ENCODE data around the gene PDGFC.

PDGFC gene

DNA sequence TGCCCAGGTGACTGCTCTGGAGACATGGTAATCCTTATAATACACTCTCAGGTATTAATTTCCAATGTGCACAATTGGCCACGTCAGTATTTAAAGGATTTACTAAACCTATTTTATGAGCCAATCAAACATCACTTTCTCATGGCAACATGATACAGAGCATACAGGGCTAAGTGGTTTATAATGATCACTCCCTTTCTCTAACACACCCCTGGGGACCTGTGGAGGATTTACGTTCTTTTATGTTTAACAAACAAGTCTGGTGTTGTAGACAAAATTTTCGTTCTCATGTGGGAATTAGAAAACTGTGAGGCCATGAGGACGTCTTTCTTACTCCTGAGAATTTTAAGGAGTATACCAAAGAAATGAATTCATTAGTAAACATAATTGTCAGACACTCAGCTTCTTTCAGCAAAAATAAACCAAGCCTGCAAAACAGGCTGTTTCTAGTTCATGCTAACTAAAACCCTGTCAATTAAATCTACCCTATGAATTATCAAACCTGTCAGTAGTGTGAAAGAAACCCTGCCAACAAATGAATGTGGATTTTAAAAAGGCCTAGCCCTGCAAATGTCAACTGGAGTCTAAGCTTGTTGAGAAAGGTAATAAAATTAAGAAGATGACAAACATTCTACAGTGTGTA, 155.8 kb downstream of the PDGFC start:
- DNase-seq (ENCODE audit: low read depth): no peak
- TF ChIP-seq, protein P1, sequence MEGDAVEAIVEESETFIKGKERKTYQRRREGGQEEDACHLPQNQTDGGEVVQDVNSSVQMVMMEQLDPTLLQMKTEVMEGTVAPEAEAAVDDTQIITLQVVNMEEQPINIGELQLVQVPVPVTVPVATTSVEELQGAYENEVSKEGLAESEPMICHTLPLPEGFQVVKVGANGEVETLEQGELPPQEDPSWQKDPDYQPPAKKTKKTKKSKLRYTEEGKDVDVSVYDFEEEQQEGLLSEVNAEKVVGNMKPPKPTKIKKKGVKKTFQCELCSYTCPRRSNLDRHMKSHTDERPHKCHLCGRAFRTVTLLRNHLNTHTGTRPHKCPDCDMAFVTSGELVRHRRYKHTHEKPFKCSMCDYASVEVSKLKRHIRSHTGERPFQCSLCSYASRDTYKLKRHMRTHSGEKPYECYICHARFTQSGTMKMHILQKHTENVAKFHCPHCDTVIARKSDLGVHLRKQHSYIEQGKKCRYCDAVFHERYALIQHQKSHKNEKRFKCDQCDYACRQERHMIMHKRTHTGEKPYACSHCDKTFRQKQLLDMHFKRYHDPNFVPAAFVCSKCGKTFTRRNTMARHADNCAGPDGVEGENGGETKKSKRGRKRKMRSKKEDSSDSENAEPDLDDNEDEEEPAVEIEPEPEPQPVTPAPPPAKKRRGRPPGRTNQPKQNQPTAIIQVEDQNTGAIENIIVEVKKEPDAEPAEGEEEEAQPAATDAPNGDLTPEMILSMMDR (IDR thresholded peaks at IDR 0.05; ENCODE audit: low read length, missing control alignments): no peak

DNA sequence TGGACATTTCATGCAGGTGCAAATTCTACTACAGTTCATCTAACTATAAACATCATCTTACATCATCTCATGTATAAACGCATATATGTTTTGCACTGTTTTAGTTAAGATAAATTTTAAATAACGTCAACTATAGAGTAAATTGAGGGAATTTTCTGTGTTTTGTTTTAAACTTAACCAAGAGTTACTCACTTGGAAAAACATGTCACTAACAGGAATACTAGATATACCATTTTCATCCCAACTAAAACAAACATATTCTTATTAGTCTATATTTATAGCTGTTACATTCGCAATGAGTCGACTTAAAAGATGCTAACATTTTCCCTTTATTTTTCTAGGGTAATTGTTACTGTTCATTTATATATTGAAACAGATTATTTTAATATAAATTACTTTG, 159.6 kb downstream of the PDGFC start:
- TF ChIP-seq, protein P1 (IDR thresholded peaks at IDR 0.05; ENCODE audit: low read length, missing control alignments): no peak
- no peak for DNase-seq (ENCODE audit: low read depth)
- H3K4me3 ChIP-seq (replicated peaks; ENCODE audit: low read depth, low read length): no peak overlapping the region

More for the DNA sequence above, 155.8 kb downstream of the PDGFC start:
- H3K4me3 ChIP-seq (replicated peaks; ENCODE audit: low read depth, low read length): no peak overlapping the region

DNA sequence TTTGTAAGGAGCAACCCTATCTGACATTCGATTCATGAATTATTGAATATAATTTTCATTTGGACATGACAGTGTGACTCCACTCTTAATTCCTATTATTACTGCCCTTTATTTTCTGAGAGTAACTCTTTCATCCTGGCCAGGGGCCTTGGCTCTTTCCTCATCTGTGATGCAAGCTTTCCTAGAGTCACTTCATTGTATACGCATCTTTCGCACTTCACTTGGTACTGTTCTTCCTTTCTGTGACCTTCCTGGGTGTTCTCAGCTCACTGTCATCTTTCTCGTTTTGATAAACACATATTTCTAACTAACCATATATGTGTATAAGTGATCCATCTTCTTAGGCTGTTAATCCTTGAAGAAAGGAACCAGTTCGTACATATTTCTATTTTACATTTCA, 160.3 kb downstream of the PDGFC start:
- no peak for DNase-seq (ENCODE audit: low read depth)
- TF ChIP-seq, protein P1 (IDR thresholded peaks at IDR 0.05; ENCODE audit: low read length, missing control alignments): no peak
- no peak overlapping the region for H3K4me3 ChIP-seq (replicated peaks; ENCODE audit: low read depth, low read length)

DNA sequence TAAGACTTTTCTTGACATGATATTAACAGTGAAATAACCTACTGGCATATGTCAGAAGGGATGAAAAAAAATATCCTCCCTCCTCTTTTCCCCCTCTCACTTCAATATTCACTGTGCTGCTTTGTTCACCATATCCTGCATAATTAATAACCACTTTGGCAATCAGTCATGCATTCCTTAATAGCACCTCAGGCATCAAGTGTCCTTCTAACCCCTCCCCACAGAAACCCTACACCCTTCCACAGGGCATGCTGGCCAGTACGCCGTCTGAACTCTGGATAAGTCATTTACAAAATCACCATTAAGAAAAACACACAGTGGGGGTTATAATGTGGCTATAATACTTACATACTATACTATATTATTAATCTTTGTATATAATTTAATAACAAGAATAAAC, 165.9 kb downstream of the PDGFC start:
- no peak for DNase-seq (ENCODE audit: low read depth)
- TF ChIP-seq, protein P1 (IDR thresholded peaks at IDR 0.05; ENCODE audit: low read length, missing control alignments): no peak
- H3K4me3 ChIP-seq (replicated peaks; ENCODE audit: low read depth, low read length): no peak overlapping the region

DNA sequence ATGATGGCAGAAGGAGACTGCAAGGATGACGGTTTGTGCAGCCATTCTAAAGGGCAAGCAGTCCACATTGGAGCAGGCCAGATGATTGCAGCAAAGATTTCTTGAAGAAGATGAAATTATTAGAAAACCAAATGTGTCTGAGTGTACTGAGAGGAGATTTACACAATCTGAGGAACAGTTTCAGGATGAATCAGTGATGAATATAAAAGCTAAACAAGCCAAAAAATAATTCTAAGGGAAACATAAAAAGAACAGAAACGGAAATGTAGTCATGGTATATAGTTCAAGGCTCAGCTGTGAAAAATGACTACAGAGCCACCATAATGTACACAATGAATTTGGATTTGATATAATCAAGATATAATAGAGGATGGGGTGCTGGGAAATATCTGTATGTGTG, 168.5 kb downstream of the PDGFC start:
- no peak for DNase-seq (ENCODE audit: low read depth)
- TF ChIP-seq, protein P1 (IDR thresholded peaks at IDR 0.05; ENCODE audit: low read length, missing control alignments): no peak
- no peak overlapping the region for H3K4me3 ChIP-seq (replicated peaks; ENCODE audit: low read depth, low read length)

DNA sequence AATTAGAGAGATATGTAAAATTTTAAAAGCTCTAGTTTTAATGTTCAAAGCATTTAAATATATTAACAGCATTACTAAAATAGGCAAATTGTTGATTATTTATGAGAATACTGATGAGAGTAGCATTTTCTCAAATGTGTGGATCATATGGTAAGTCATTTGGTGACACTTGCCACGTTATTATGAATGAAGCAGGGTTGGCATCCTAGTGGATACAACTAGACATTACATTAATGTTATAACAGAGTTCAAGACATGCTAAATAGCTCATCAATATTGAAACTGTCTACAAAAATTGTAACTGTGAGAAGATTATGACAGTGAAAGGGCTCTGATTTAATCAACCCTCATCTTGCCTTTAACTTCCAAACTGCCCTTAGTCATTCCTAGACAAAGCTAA, 171.1 kb downstream of the PDGFC start:
- H3K4me3 ChIP-seq (replicated peaks; ENCODE audit: low read depth, low read length): no peak overlapping the region
- TF ChIP-seq, protein P1 (IDR thresholded peaks at IDR 0.05; ENCODE audit: low read length, missing control alignments): no peak
- no peak for DNase-seq (ENCODE audit: low read depth)

DNA sequence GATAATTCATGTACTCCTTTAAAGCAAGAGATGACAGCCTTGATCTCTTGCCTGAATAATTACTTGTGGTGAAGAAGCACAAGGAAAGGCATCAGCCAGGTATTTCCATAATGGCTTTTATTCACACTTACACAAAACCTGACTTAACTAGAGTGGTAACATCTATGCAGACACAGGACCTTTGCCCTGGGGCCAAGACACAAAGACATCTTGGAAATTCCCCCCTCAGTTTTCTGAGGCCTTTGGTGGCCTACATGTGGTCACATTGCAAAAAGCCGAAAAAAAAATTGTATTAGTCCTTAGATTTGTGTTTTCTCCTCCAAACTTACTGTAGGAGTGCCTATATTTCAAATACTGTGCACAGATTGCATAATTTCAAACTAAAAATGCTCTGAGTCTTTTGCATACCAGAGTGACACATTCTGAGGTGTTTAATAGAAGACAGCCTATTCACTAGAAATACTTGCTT, 172.4 kb downstream of the PDGFC start:
- TF ChIP-seq, protein P1 (IDR thresholded peaks at IDR 0.05; ENCODE audit: low read length, missing control alignments): no peak
- no peak overlapping the region for H3K4me3 ChIP-seq (replicated peaks; ENCODE audit: low read depth, low read length)
- DNase-seq (ENCODE audit: low read depth): peak; percentile 64

Measured in fibroblast of pulmonary artery (primary cell).